Measurements from ENCODE around the gene BUD13. TPM values are rescaled to one million over a fixed set of nuclear protein-coding genes. Genes with fewer than 3 reads are reported as not detected.

BUD13 gene
- total RNA-seq, 1 donor from 2014 or later: 11.6 TPM

- DNase-seq (ENCODE audit: extremely low read depth, low read depth, low spot score): no peak
These were observed 51.9 kb downstream of the BUD13 start for GRCh38 chr11:116720895-116721294.

- DNase-seq (ENCODE audit: extremely low read depth, low read depth, low spot score): no peak
These were observed 53.8 kb downstream of the BUD13 start for GRCh38 chr11:116718955-116719501.

- DNase-seq (ENCODE audit: extremely low read depth, low read depth, low spot score): no peak
These were observed 56.2 kb downstream of the BUD13 start for GRCh38 chr11:116716621-116717020.

GRCh38 chr11:116715383-116715782, 57.4 kb downstream of the BUD13 start:
- DNase-seq (ENCODE audit: extremely low read depth, low read depth, low spot score): no peak

GRCh38 chr11:116714902-116715301, 57.9 kb downstream of the BUD13 start:
- no peak for DNase-seq (ENCODE audit: extremely low read depth, low read depth, low spot score)

GRCh38 chr11:116712428-116712827, 60.4 kb downstream of the BUD13 start:
- no peak for DNase-seq (ENCODE audit: extremely low read depth, low read depth, low spot score)

GRCh38 chr11:116710762-116711161, 62.0 kb downstream of the BUD13 start:
- DNase-seq (ENCODE audit: extremely low read depth, low read depth, low spot score): no peak

- DNase-seq (ENCODE audit: extremely low read depth, low read depth, low spot score): no peak
These were observed 62.6 kb downstream of the BUD13 start for GRCh38 chr11:116710001-116710674.

GRCh38 chr11:116707746-116708145, 65.0 kb downstream of the BUD13 start:
- DNase-seq (ENCODE audit: extremely low read depth, low read depth, low spot score): no peak

- no peak for DNase-seq (ENCODE audit: extremely low read depth, low read depth, low spot score)
These were observed 65.6 kb downstream of the BUD13 start for GRCh38 chr11:116707161-116707629.

GRCh38 chr11:116703421-116703820, 69.4 kb downstream of the BUD13 start:
- DNase-seq (ENCODE audit: extremely low read depth, low read depth, low spot score): no peak

GRCh38 chr11:116702772-116703385, 69.9 kb downstream of the BUD13 start:
- no peak for DNase-seq (ENCODE audit: extremely low read depth, low read depth, low spot score)

GRCh38 chr11:116701876-116702275, 70.9 kb downstream of the BUD13 start:
- DNase-seq (ENCODE audit: extremely low read depth, low read depth, low spot score): no peak

- DNase-seq (ENCODE audit: extremely low read depth, low read depth, low spot score): no peak
These were observed 71.4 kb downstream of the BUD13 start for GRCh38 chr11:116701297-116701801.

- no peak for DNase-seq (ENCODE audit: extremely low read depth, low read depth, low spot score)
These were observed 72.1 kb downstream of the BUD13 start for GRCh38 chr11:116700586-116701220.

Other genes starting within 250 kb of the BUD13 start
- 40.6 and 50.9 TPM in 2 replicates for gene ZPR1, start 15.0 kb upstream of the BUD13 start, total RNA-seq
- not detected in 2 replicates for gene APOA5, start 18.9 kb upstream of the BUD13 start, total RNA-seq
- gene APOA4, start 50.3 kb upstream of the BUD13 start, total RNA-seq: not detected in 2 replicates
- not detected in 2 replicates for gene APOC3, start 56.9 kb upstream of the BUD13 start, total RNA-seq
- not detected in 2 replicates for gene APOA1, start 64.6 kb upstream of the BUD13 start, total RNA-seq